Keratinocyte (primary cell): ENCODE data around the gene CAVIN1. TPM values are rescaled to one million over a fixed set of nuclear protein-coding genes. Genes with fewer than 3 reads are reported as not detected.
A peak's percentile ranks its signal among the peaks of the same experiment; 100 is the strongest.

Experiments
- DNase-seq: peaks from one replicate; pipeline ENCODE4 v3.0.0-alpha.2; 2011; ENCODE audit warnings: low read depth, missing footprints, low spot score
- FAIRE-seq: peaks from 2 replicates; lab custom pipeline; 2011; peaks lifted over from hg19 to GRCh38; lab: Jason Lieb, UNC
- H2AFZ ChIP-seq: 2 replicates; pipeline ENCODE4 v1.6.0; 2012; ENCODE audit warnings: low read length, control low read depth, inconsistent platforms; ENCODE audit not compliant: control insufficient read depth
- H3K27ac ChIP-seq: 2 replicates; pipeline ENCODE4 v1.5.1; 2011; ENCODE audit warnings: low read length; ENCODE audit not compliant: control insufficient read depth, insufficient read depth
- H3K27me3 ChIP-seq: 3 replicates; pipeline ENCODE4 v1.6.0; 2011; ENCODE audit warnings: low read length; ENCODE audit not compliant: control insufficient read depth, insufficient read depth; ENCODE audit errors: extremely low read depth
- H3K36me3 ChIP-seq, 2 experiments: 2 replicates in 1 of 2; 3 replicates in 1 of 2; pipeline ENCODE4 v1.5.1; 2011; ENCODE audit warnings: low read length in 2 of 2, mild to moderate bottlenecking in 1 of 2; ENCODE audit not compliant: control insufficient read depth in 2 of 2, insufficient read depth in 2 of 2; ENCODE audit errors: extremely low read depth in 1 of 2
- H3K4me1 ChIP-seq: 3 replicates; pipeline ENCODE4 v1.5.1; 2011; ENCODE audit warnings: low read length; ENCODE audit not compliant: control insufficient read depth, insufficient read depth; ENCODE audit errors: extremely low read depth
- H3K4me2 ChIP-seq: 3 replicates; pipeline ENCODE4 v1.6.0; 2011; ENCODE audit warnings: low read depth, low read length; ENCODE audit not compliant: control insufficient read depth, insufficient read depth; ENCODE audit errors: extremely low read depth
- H3K4me3 ChIP-seq, 3 experiments: fragments of 200-600 bp in 1 of 3; sonication (generic) in 1 of 3; 2 replicates in 2 of 3; 3 replicates in 1 of 3; pipeline ENCODE4 v1.5.1; 2011 to 2016; ENCODE audit warnings: low read length in 3 of 3, mild to moderate bottlenecking in 3 of 3, control low read depth in 2 of 3, inconsistent platforms in 1 of 3, low read depth in 1 of 3, mixed read lengths in 1 of 3, mixed run types in 1 of 3, moderate library complexity in 1 of 3; ENCODE audit not compliant: control insufficient read depth in 2 of 3, insufficient read depth in 2 of 3; ENCODE audit errors: extremely low read depth in 1 of 3
- H3K79me2 ChIP-seq: 2 replicates; pipeline ENCODE4 v1.6.0; 2012; ENCODE audit warnings: low read length; ENCODE audit not compliant: control insufficient read depth, insufficient read depth
- H3K9ac ChIP-seq: 3 replicates; pipeline ENCODE4 v1.6.0; 2011; ENCODE audit warnings: low read length; ENCODE audit not compliant: control insufficient read depth, insufficient read depth; ENCODE audit errors: extremely low read depth
- H3K9me1 ChIP-seq: 3 replicates; pipeline ENCODE4 v1.6.0; 2011; ENCODE audit warnings: low read length; ENCODE audit not compliant: control insufficient read depth, insufficient read depth; ENCODE audit errors: extremely low read depth
- H3K9me3 ChIP-seq: 2 replicates; pipeline ENCODE4 v1.5.1; 2012; ENCODE audit warnings: low read depth, low read length; ENCODE audit not compliant: control insufficient read depth
- H4K20me1 ChIP-seq: 3 replicates; pipeline ENCODE4 v1.6.0; 2011; ENCODE audit warnings: low read length; ENCODE audit not compliant: control insufficient read depth, insufficient read depth; ENCODE audit errors: extremely low read depth
- EZH2 ChIP-seq: IDR thresholded peaks from one replicate; pipeline ENCODE4 v1.6.1; 2012; ENCODE audit warnings: inconsistent platforms, mild to moderate bottlenecking, low read length, moderate library complexity
- dilution Hi-C: fragments of 300-500 bp; cut with MboI; formaldehyde crosslinking; loops from one replicate; pipeline ENCODE4 v1.7.0; 2020; ENCODE audit warnings: low sequenced_read_pairs; ENCODE audit not compliant: extremely low pct_ligation_motif_present
- polyA plus RNA-seq, 5 experiments: library from polyadenylated mRNA; depleted of rRNA in 3 of 5; stranded (reverse) in 3 of 5; stranded (forward) in 1 of 5; unstranded in 1 of 5; fragments of >200 nt; gene quantifications; 1 replicate in 1 of 5; 2 replicates in 3 of 5; 3 replicates in 1 of 5; pipeline versions ENCODE4 v1.2.1 to v1.2.3, GENCODE V29; 2011 to 2012; ENCODE audit warnings: missing spikeins in 2 of 5, low read depth in 1 of 5, low replicate concordance in 1 of 5
- TF ChIP-seq, protein P1 (sequence below), 3 experiments: IDR thresholded peaks in 1 of 3; conservative IDR thresholded peaks in 1 of 3; optimal IDR thresholded peaks in 1 of 3; 2 replicates in 2 of 3; 3 replicates in 1 of 3; pipeline versions ENCODE3 to v1.5.1; 2011; ENCODE audit warnings: low read length in 3 of 3, mild to moderate bottlenecking in 3 of 3, moderate library complexity in 2 of 3, control low read depth in 1 of 3, inconsistent platforms in 1 of 3; ENCODE audit not compliant: insufficient read depth in 2 of 3; ENCODE audit errors: extremely low read depth in 1 of 3

CAVIN1 gene
- polyA plus RNA-seq, 1 donor (not counting 4 experiments of a cell fraction or from before 2014, with no cell fraction given) = 172 TPM

DNA sequence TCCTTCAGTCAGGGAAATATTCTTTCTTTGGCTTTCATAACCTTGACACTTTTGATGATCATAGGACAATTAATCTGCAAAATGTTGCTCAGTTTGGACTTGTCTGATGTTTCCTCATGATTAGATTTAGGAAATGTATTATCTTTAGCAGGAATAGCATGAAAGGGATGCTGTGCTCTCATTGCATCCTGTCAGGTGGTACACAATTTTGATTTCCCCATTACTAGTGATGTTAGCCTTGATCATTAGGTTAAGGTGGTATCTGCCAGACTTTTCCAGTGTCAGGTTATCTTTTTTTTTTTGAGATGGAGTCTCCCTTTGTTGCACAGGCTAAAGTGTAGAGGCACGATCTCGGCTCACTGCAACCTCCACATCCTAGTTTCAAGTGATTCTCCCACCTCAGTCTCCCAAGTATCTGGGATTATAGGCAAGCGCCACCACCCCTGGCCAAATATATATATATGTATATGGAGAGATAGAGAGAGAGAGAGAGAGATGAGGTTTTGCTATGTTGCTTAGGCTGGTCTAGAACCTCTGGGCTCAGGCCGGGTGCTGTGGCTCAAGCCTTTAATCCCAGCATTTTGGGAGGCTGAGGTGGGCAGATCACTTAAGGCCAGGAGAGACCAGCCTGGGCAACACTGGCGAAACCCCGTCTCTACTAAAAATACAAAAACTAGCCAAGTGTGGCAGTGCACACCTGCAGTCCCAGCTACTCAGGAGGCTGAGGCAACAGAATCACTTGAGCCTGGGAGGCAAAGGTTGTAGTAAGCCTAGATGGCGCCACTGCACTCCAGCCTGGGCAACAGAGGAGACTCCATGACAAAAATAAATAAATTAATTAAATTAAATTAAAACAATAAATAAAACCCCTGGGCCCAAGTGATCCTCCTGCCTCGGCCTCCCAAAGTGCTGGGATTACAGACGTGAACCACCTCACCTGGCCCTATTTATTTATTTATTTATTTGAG lies 15.8 kb upstream of the CAVIN1 start:
- no peaks in the 10 kb centered on the region for H3K36me3 ChIP-seq
- FAIRE-seq = no peak
- dilution Hi-C loops = no loop called here
- no peaks in the 10 kb centered on the region for H3K4me1 ChIP-seq
- no peak overlapping the region for H3K4me2 ChIP-seq
- DNase-seq = no peak
- no peaks in the 10 kb centered on the region for H3K79me2 ChIP-seq
- H4K20me1 ChIP-seq = no peaks in the 10 kb centered on the region
- H3K27me3 ChIP-seq = no peaks in the 10 kb centered on the region
- H3K4me3 ChIP-seq = no peak overlapping the region
- no peaks in the 10 kb centered on the region for H3K9me1 ChIP-seq
- no peak overlapping the region for H2AFZ ChIP-seq
- no peak for TF ChIP-seq EZH2
- TF ChIP-seq, protein P1, sequence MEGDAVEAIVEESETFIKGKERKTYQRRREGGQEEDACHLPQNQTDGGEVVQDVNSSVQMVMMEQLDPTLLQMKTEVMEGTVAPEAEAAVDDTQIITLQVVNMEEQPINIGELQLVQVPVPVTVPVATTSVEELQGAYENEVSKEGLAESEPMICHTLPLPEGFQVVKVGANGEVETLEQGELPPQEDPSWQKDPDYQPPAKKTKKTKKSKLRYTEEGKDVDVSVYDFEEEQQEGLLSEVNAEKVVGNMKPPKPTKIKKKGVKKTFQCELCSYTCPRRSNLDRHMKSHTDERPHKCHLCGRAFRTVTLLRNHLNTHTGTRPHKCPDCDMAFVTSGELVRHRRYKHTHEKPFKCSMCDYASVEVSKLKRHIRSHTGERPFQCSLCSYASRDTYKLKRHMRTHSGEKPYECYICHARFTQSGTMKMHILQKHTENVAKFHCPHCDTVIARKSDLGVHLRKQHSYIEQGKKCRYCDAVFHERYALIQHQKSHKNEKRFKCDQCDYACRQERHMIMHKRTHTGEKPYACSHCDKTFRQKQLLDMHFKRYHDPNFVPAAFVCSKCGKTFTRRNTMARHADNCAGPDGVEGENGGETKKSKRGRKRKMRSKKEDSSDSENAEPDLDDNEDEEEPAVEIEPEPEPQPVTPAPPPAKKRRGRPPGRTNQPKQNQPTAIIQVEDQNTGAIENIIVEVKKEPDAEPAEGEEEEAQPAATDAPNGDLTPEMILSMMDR (optimal IDR thresholded peaks at IDR 0.05 in 1 of 3, IDR thresholded peaks at IDR 0.05 in 1 of 3, conservative IDR thresholded peaks at IDR 0.05 in 1 of 3; ENCODE audit: extremely low read depth in 1 of 3, insufficient read depth in 2 of 3, low read length in 3 of 3) = peak; percentile 31 to 46 (median 32)
- no peak overlapping the region for H3K9ac ChIP-seq
- no peaks in the 10 kb centered on the region for H3K9me3 ChIP-seq
- no peak overlapping the region for H3K27ac ChIP-seq

- Histone ChIP-seq H3K27me3 (no peaks in the 10 kb centered on the region), H3K27ac (no peak overlapping the region), H3K4me2 (no peak overlapping the region), H3K36me3 (no peaks in the 10 kb centered on the region), H3K9ac (no peak overlapping the region), H3K4me3 (no peak overlapping the region), H4K20me1 (no peaks in the 10 kb centered on the region), H3K4me1 (peaks cover 3% of the 10 kb centered on the region), H3K9me3 (no peaks in the 10 kb centered on the region), H2AFZ (no peak overlapping the region), H3K9me1 (no peaks in the 10 kb centered on the region), H3K79me2 (no peaks in the 10 kb centered on the region)
- dilution Hi-C loops = no loop called here
- TF ChIP-seq, protein P1 (optimal IDR thresholded peaks at IDR 0.05 in 1 of 3, IDR thresholded peaks at IDR 0.05 in 1 of 3, conservative IDR thresholded peaks at IDR 0.05 in 1 of 3; ENCODE audit: extremely low read depth in 1 of 3, insufficient read depth in 2 of 3, low read length in 3 of 3) = no peak
- no peak for TF ChIP-seq EZH2
- DNase-seq (no peak), FAIRE-seq (no peak)
Measured at GRCh38 chr17:42436391-42436790, 13.3 kb upstream of the CAVIN1 start.
